Left renal pelvis (tissue), 4 donors: ENCODE measurements around the gene PRPF31. TPM values are rescaled to one million over a fixed set of nuclear protein-coding genes. Genes with fewer than 3 reads are reported as not detected.

ENCODE experiments used
- DNase-seq, 4 donors: peaks; one replicate each; pipeline ENCODE4 v3.0.0-alpha.2; 2013; ENCODE audit warnings: low read depth in 4 of 4, low spot score in 3 of 4
- polyA plus RNA-seq, 4 donors: library from polyadenylated mRNA; unstranded; fragments of 120-200 nt; gene quantifications; one replicate each; pipeline ENCODE4 v1.2.1, GENCODE V29; 2013; ENCODE audit not compliant: insufficient read length in 4 of 4

Gene PRPF31
- polyA plus RNA-seq, 4 donors, result 50.8 to 72.9 (median 68.7) TPM

GRCh38 chr19:54138489-54139256, 23.1 kb downstream of the PRPF31 start:
- no peak for DNase-seq

GRCh38 chr19:54141356-54141755, 25.8 kb downstream of the PRPF31 start:
- no peak for DNase-seq

GRCh38 chr19:54142166-54142780, 26.7 kb downstream of the PRPF31 start:
- DNase-seq, result no peak

- no peak for DNase-seq
Measured at GRCh38 chr19:54145541-54146158, 30.1 kb downstream of the PRPF31 start.

- peak in 1 of 4 donors; percentile 56 for DNase-seq
Measured at GRCh38 chr19:54147676-54148075, 32.1 kb downstream of the PRPF31 start.

- DNase-seq, result no peak
Measured at GRCh38 chr19:54148158-54148557, 32.6 kb downstream of the PRPF31 start.

GRCh38 chr19:54149021-54149812, 33.7 kb downstream of the PRPF31 start:
- DNase-seq, result no peak

- DNase-seq, result no peak
Measured at GRCh38 chr19:54151362-54152035, 35.9 kb downstream of the PRPF31 start.

- DNase-seq, result no peak
Measured at GRCh38 chr19:54152267-54152666, 36.7 kb downstream of the PRPF31 start.

- DNase-seq, result no peak
Measured at GRCh38 chr19:54152878-54153524, 37.4 kb downstream of the PRPF31 start.

- no peak for DNase-seq
Measured at GRCh38 chr19:54153731-54154326, 38.3 kb downstream of the PRPF31 start.

- DNase-seq, result no peak
Measured at GRCh38 chr19:54154603-54155345, 39.2 kb downstream of the PRPF31 start.

GRCh38 chr19:54155694-54156093, 40.1 kb downstream of the PRPF31 start:
- DNase-seq, result no peak

GRCh38 chr19:54156490-54156889, 40.9 kb downstream of the PRPF31 start:
- no peak for DNase-seq

- DNase-seq, result no peak
Measured at GRCh38 chr19:54156953-54157352, 41.4 kb downstream of the PRPF31 start.

- no peak for DNase-seq
Measured at GRCh38 chr19:54158812-54159351, 43.3 kb downstream of the PRPF31 start.

- peak; percentile 99 to 100 (median 100) for DNase-seq
Measured at GRCh38 chr19:54159352-54160181, 44.0 kb downstream of the PRPF31 start, which contains the start of gene LENG1. TSS of gene LENG1 (minus strand) at chr19:54159721. CDS start at chr19:54159695, 26 bp downstream.
